Measurements from ENCODE around the gene ITGB1BP1.

Gene ITGB1BP1

DNA sequence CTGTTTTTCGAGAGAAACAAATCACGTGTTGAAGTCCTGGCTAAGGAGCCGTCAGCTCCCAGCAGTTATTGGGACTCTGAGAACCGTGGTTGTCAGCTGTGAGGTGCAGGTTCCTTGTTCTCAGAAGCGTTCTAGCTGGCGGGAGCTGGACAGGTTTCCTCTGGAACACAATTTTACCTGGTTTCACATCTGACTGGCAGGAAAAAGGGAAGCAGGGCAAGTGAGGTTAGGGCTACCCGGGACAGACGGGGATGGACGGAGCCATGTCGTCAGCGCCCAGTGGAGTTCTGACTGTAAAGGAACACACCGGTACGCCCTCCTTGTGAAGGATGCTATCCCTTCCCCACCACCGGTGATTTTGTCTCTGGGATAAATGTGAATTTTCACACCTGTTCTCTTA lies 26.1 kb downstream of the ITGB1BP1 start:
- H3K36me3 ChIP-seq (ENCODE audit: insufficient read depth, low read length), result no peaks in the 10 kb centered on the region
- H3K4me2 ChIP-seq (ENCODE audit: low read length), result no peak overlapping the region
- H3K27ac ChIP-seq (ENCODE audit: low read depth, low read length, poor library complexity, severe bottlenecking), result no peak overlapping the region
- H2AFZ ChIP-seq (ENCODE audit: low read length), result no peak overlapping the region
- no peaks in the 10 kb centered on the region for H3K9me3 ChIP-seq (ENCODE audit: low read length)
- no peaks in the 10 kb centered on the region for H3K27me3 ChIP-seq (ENCODE audit: insufficient read depth, low read length)
- no peaks in the 10 kb centered on the region for H3K4me1 ChIP-seq (ENCODE audit: insufficient read depth, low read length, severe bottlenecking)
- H3K9me2 ChIP-seq (ENCODE audit: low read depth, low read length), result no peaks in the 10 kb centered on the region
- no peak overlapping the region for H3K4me3 ChIP-seq (ENCODE audit: low read depth, low read length, poor library complexity, severe bottlenecking)
- no peaks in the 10 kb centered on the region for H3K79me2 ChIP-seq (ENCODE audit: insufficient read depth, low read length)
- TF ChIP-seq EZH2 (IDR thresholded peaks at IDR 0.05; ENCODE audit: borderline replicate concordance, low read length), result no peak
- TF ChIP-seq, protein P1, sequence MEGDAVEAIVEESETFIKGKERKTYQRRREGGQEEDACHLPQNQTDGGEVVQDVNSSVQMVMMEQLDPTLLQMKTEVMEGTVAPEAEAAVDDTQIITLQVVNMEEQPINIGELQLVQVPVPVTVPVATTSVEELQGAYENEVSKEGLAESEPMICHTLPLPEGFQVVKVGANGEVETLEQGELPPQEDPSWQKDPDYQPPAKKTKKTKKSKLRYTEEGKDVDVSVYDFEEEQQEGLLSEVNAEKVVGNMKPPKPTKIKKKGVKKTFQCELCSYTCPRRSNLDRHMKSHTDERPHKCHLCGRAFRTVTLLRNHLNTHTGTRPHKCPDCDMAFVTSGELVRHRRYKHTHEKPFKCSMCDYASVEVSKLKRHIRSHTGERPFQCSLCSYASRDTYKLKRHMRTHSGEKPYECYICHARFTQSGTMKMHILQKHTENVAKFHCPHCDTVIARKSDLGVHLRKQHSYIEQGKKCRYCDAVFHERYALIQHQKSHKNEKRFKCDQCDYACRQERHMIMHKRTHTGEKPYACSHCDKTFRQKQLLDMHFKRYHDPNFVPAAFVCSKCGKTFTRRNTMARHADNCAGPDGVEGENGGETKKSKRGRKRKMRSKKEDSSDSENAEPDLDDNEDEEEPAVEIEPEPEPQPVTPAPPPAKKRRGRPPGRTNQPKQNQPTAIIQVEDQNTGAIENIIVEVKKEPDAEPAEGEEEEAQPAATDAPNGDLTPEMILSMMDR (IDR thresholded peaks at IDR 0.05; ENCODE audit: low read length), result no peak
- no peak overlapping the region for H3K9ac ChIP-seq (ENCODE audit: low read length)
- H4K20me1 ChIP-seq (ENCODE audit: insufficient read depth, low read length), result no peaks in the 10 kb centered on the region
- no peaks in the 10 kb centered on the region for H3F3A ChIP-seq (ENCODE audit: insufficient read depth, low read length)

DNA sequence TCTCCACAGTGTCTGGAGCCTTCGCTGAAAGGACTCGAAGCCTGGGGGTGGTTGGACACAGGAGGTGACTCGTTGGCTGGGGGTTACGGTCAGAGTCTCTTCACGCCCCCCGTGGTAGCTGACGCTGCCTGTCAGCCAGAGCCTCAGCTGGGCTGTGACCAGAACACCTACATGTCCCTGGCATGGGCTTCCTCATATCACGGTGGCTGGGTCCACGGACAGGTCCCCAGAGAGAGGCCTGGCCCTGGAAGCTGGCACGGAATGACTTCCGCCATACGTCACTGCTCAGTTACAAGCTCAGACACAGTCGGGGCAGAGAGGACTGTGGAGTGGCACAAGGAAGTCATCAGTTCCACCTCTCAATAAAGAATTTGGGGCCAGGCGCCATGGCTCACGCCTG lies 28.5 kb downstream of the ITGB1BP1 start:
- no peaks in the 10 kb centered on the region for H3K9me3 ChIP-seq (ENCODE audit: low read length)
- no peak overlapping the region for H3K27ac ChIP-seq (ENCODE audit: low read depth, low read length, poor library complexity, severe bottlenecking)

DNA sequence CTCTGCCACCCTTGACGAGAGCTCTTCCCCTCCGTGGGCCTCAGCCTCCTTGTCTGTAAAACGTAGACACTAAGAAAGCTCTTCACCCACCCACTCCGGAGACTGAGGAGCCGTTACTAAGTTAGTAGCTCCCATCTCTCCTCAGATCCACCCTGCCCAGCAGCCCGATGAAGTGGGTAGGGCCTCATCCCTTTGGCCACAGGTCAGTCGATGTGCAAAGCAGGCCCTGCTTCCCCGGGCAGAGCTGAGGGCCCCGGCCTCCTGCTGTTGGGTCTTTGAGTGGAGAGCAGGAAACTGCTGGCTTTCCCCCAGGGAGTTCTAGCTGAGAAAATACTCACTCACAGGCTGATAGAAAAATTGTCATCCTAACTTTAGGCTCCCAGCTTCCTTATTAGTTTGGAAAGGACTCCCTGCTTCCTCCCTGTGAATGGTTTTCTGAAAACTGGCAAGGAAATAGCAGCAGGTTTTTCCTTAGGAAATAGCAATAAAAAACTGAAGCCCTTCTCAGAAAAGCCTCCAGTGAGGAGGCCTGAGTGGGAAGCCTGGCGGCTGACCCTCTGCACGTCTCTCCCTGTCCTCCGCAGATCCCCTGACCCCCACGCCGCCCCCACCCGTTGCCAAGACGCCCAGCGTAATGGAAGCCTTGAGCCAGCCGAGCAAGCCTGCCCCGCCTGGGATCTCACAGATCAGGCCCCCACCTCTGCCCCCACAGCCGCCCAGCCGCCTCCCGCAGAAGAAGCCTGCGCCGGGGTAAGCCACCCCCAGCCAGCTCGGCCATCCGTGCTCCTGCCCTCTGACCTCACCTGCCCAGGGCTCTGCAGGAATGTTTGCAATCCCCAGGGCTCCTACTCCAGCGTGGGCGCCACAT lies 30.2 kb downstream of the ITGB1BP1 start:
- TF ChIP-seq, protein P1 (IDR thresholded peaks at IDR 0.05; ENCODE audit: low read length), result no peak
- no peak for TF ChIP-seq EZH2 (IDR thresholded peaks at IDR 0.05; ENCODE audit: borderline replicate concordance, low read length)
- Histone ChIP-seq H3K79me2 (ENCODE audit: insufficient read depth, low read length) (no peaks in the 10 kb centered on the region), H3K27me3 (ENCODE audit: insufficient read depth, low read length) (no peaks in the 10 kb centered on the region), H3K9me2 (ENCODE audit: low read depth, low read length) (no peaks in the 10 kb centered on the region), H3F3A (ENCODE audit: insufficient read depth, low read length) (no peaks in the 10 kb centered on the region), H3K36me3 (ENCODE audit: insufficient read depth, low read length) (no peaks in the 10 kb centered on the region), H4K20me1 (ENCODE audit: insufficient read depth, low read length) (no peaks in the 10 kb centered on the region), H3K9ac (ENCODE audit: low read length) (no peak overlapping the region), H3K4me2 (ENCODE audit: low read length) (no peak overlapping the region), H3K27ac (ENCODE audit: low read depth, low read length, poor library complexity, severe bottlenecking) (no peak overlapping the region), H2AFZ (ENCODE audit: low read length) (no peak overlapping the region), H3K9me3 (ENCODE audit: low read length) (no peaks in the 10 kb centered on the region), H3K4me3 (ENCODE audit: low read depth, low read length, poor library complexity, severe bottlenecking) (no peak overlapping the region), H3K4me1 (ENCODE audit: insufficient read depth, low read length, severe bottlenecking) (no peaks in the 10 kb centered on the region)

More for the DNA sequence above, 28.5 kb downstream of the ITGB1BP1 start:
- H3K4me2 ChIP-seq (ENCODE audit: low read length), result no peak overlapping the region
- H3K9ac ChIP-seq (ENCODE audit: low read length), result no peak overlapping the region
- H3K27me3 ChIP-seq (ENCODE audit: insufficient read depth, low read length), result no peaks in the 10 kb centered on the region
- H4K20me1 ChIP-seq (ENCODE audit: insufficient read depth, low read length), result no peaks in the 10 kb centered on the region
- H3K36me3 ChIP-seq (ENCODE audit: insufficient read depth, low read length), result no peaks in the 10 kb centered on the region
- H3K4me1 ChIP-seq (ENCODE audit: insufficient read depth, low read length, severe bottlenecking), result no peaks in the 10 kb centered on the region
- H2AFZ ChIP-seq (ENCODE audit: low read length), result no peak overlapping the region
- H3K79me2 ChIP-seq (ENCODE audit: insufficient read depth, low read length), result no peaks in the 10 kb centered on the region
- no peaks in the 10 kb centered on the region for H3K9me2 ChIP-seq (ENCODE audit: low read depth, low read length)
- no peak overlapping the region for H3K4me3 ChIP-seq (ENCODE audit: low read depth, low read length, poor library complexity, severe bottlenecking)
- TF ChIP-seq EZH2 (IDR thresholded peaks at IDR 0.05; ENCODE audit: borderline replicate concordance, low read length), result no peak
- TF ChIP-seq, protein P1 (IDR thresholded peaks at IDR 0.05; ENCODE audit: low read length), result no peak
- H3F3A ChIP-seq (ENCODE audit: insufficient read depth, low read length), result no peaks in the 10 kb centered on the region

Measured in OCI-LY1 (cell line).